ENCODE results near the gene EID1.

DNA sequence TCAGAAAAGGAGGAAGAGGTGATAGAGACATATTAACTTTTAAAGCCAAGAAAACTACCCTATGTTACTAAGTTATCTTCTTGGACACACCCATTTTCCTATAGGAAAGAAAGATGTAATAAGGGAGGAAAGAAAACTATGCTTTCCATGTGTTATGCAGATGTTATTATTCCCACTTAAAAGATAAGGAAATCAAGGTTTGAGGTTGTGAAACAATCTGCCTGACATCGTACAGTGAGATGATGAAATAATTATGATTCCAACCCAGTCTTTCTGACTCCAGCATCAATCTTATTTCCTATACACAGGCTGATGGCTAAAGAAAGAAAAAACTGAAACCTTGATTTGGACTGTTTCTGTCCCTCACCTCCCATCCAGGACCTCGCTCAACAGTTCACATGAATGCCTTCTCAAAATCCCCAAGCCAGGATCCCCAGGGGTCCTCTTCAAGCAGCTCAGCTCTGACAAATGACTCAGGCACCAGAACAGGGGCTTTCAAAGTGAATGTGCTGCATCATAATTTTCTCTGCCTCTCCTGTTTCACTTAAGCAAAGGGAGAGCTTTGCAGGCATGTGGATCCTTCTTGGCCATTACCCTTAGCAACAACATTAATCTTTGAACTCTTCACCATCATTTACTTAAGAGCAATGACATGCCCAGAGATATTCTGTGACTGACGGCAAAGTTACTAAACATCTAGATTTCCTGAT, 12.4 kb upstream of the EID1 start:
- TF ChIP-seq, protein P1, sequence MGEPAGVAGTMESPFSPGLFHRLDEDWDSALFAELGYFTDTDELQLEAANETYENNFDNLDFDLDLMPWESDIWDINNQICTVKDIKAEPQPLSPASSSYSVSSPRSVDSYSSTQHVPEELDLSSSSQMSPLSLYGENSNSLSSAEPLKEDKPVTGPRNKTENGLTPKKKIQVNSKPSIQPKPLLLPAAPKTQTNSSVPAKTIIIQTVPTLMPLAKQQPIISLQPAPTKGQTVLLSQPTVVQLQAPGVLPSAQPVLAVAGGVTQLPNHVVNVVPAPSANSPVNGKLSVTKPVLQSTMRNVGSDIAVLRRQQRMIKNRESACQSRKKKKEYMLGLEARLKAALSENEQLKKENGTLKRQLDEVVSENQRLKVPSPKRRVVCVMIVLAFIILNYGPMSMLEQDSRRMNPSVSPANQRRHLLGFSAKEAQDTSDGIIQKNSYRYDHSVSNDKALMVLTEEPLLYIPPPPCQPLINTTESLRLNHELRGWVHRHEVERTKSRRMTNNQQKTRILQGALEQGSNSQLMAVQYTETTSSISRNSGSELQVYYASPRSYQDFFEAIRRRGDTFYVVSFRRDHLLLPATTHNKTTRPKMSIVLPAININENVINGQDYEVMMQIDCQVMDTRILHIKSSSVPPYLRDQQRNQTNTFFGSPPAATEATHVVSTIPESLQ (CRISPR knock-in tag; IDR thresholded peaks at IDR 0.05) = no peak
- TF ChIP-seq, protein P2, sequence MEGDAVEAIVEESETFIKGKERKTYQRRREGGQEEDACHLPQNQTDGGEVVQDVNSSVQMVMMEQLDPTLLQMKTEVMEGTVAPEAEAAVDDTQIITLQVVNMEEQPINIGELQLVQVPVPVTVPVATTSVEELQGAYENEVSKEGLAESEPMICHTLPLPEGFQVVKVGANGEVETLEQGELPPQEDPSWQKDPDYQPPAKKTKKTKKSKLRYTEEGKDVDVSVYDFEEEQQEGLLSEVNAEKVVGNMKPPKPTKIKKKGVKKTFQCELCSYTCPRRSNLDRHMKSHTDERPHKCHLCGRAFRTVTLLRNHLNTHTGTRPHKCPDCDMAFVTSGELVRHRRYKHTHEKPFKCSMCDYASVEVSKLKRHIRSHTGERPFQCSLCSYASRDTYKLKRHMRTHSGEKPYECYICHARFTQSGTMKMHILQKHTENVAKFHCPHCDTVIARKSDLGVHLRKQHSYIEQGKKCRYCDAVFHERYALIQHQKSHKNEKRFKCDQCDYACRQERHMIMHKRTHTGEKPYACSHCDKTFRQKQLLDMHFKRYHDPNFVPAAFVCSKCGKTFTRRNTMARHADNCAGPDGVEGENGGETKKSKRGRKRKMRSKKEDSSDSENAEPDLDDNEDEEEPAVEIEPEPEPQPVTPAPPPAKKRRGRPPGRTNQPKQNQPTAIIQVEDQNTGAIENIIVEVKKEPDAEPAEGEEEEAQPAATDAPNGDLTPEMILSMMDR (IDR thresholded peaks at IDR 0.05) = no peak
- TF ChIP-seq TCF7 (CRISPR knock-in tag; IDR thresholded peaks at IDR 0.05; ENCODE audit: low read depth) (no peak), SP1 (CRISPR knock-in tag; conservative IDR thresholded peaks at IDR 0.05) (no peak), ZNF232 (CRISPR knock-in tag; IDR thresholded peaks at IDR 0.05) (no peak), FOXP1 (CRISPR knock-in tag; IDR thresholded peaks at IDR 0.05; ENCODE audit: borderline replicate concordance) (no peak), NR2C2 (CRISPR knock-in tag; IDR thresholded peaks at IDR 0.05) (no peak), CBFB (CRISPR knock-in tag; IDR thresholded peaks at IDR 0.05; ENCODE audit: low read depth) (no peak), NR3C1 (CRISPR knock-in tag; conservative IDR thresholded peaks at IDR 0.05; ENCODE audit: low read depth) (no peak)
- TF ChIP-seq, protein P3, sequence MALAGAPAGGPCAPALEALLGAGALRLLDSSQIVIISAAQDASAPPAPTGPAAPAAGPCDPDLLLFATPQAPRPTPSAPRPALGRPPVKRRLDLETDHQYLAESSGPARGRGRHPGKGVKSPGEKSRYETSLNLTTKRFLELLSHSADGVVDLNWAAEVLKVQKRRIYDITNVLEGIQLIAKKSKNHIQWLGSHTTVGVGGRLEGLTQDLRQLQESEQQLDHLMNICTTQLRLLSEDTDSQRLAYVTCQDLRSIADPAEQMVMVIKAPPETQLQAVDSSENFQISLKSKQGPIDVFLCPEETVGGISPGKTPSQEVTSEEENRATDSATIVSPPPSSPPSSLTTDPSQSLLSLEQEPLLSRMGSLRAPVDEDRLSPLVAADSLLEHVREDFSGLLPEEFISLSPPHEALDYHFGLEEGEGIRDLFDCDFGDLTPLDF (CRISPR knock-in tag; IDR thresholded peaks at IDR 0.05) = no peak
- TF ChIP-seq, protein P4, sequence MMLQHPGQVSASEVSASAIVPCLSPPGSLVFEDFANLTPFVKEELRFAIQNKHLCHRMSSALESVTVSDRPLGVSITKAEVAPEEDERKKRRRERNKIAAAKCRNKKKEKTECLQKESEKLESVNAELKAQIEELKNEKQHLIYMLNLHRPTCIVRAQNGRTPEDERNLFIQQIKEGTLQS (CRISPR knock-in tag; conservative IDR thresholded peaks at IDR 0.05) = no peak
- TF ChIP-seq, protein P5, sequence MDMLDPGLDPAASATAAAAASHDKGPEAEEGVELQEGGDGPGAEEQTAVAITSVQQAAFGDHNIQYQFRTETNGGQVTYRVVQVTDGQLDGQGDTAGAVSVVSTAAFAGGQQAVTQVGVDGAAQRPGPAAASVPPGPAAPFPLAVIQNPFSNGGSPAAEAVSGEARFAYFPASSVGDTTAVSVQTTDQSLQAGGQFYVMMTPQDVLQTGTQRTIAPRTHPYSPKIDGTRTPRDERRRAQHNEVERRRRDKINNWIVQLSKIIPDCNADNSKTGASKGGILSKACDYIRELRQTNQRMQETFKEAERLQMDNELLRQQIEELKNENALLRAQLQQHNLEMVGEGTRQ (CRISPR knock-in tag; IDR thresholded peaks at IDR 0.05) = no peak

Data from WTC11 (cell line).